Aorta (tissue), 5 donors: ENCODE measurements around the gene TRAF5. TPM values are rescaled to one million over a fixed set of nuclear protein-coding genes. Genes with fewer than 3 reads are reported as not detected.
"Not testable (repeated sequence)": the region's sequence is repeated elsewhere in the genome, so short reads cannot be mapped to it uniquely, and the experiment has no call there.

Experiments used
- ATAC-seq: fragments of 200-7000 bp; cut with Tn5 transposase; one replicate; pipeline ENCODE4 v1.9.1; 2022; ENCODE audit warnings: moderate library complexity; ENCODE audit not compliant: low FRiP score
- DNase-seq, 2 donors: peaks; one replicate each; pipeline ENCODE4 v3.0.0-alpha.2; 2020
- H3K27ac ChIP-seq, 2 donors: one replicate each; pipeline ENCODE4 v1.5.1; 2013; ENCODE audit warnings: low read length in 2 of 2, mild to moderate bottlenecking in 2 of 2, moderate library complexity in 2 of 2, control low read depth in 1 of 2, inconsistent platforms in 1 of 2, low read depth in 1 of 2
- H3K27me3 ChIP-seq, 2 donors: one replicate each; pipeline ENCODE4 v1.6.1; 2013; ENCODE audit warnings: control low read depth in 1 of 2, low read length in 1 of 2, mild to moderate bottlenecking in 1 of 2, moderate library complexity in 1 of 2; ENCODE audit not compliant: insufficient read depth in 2 of 2, control insufficient read depth in 1 of 2
- H3K36me3 ChIP-seq, 2 donors: one replicate each; pipeline ENCODE4 v1.6.1; 2013; ENCODE audit warnings: control low read depth in 1 of 2, low read length in 1 of 2, mild to moderate bottlenecking in 1 of 2; ENCODE audit not compliant: insufficient read depth in 2 of 2, control insufficient read depth in 1 of 2
- H3K4me1 ChIP-seq, 2 donors: one replicate each; pipeline ENCODE4 v1.6.1; 2013; ENCODE audit warnings: low read length in 2 of 2, control low read depth in 1 of 2, mild to moderate bottlenecking in 1 of 2, moderate library complexity in 1 of 2; ENCODE audit not compliant: insufficient read depth in 2 of 2, control insufficient read depth in 1 of 2
- H3K4me3 ChIP-seq, 2 donors: one replicate each; pipeline ENCODE4 v1.5.1; 2013; ENCODE audit warnings: low read length in 2 of 2, control low read depth in 1 of 2, mild to moderate bottlenecking in 1 of 2
- H3K9me3 ChIP-seq: one replicate; pipeline ENCODE4 v1.6.1; 2013; ENCODE audit warnings: mild to moderate bottlenecking, low read length; ENCODE audit not compliant: control insufficient read depth
- WGBS, 2 donors: extraction: QIAGEN DNeasy Blood & Tissue Kit; methylation state at CpG; one replicate each; pipeline ENCODE4 v1.1.7; 2013; 5-methylcytosine and 5-hydroxymethylcytosine counted together
- intact Hi-C, 2 donors: fragments of 100-400 bp; cut with DNase I; formaldehyde crosslinking; loops; one replicate each; pipeline versions ENCODE4 v1.14.2 to v1.15.0; 2022
- polyA plus RNA-seq, 2 donors: library from polyadenylated mRNA; stranded (reverse); fragments of 200-250 nt; gene quantifications; one replicate each; pipeline ENCODE4 v1.2.3, GENCODE V29; 2013
- total RNA-seq, 2 donors: library from RNA; stranded (reverse); fragmentation: NEBNext Ultra II Directional; extraction: Animal tissue kit (Norgen Biotek cat#: 25700); gene quantifications; one replicate each; pipeline ENCODE4 v1.2.1, GENCODE V29; 2021
- donor health status: healthy with polysubstance abuse.
- donor health status: Bipolar disorder and iron deficiency.
- donor health status: DM: no; HTN: no; CAD: no.
- donor health status: DM: no; HTN: no; CAD: no.
- donor health status: DM: yes; HTN: yes; CAD: no.

Gene TRAF5
- total and polyA plus RNA-seq, 4 donors: 9.0 to 59.5 (median 53.2) TPM

GRCh38 chr1:211296396-211296795 lies 30.2 kb upstream of the TRAF5 start:
- no peak overlapping the region for H3K4me3 ChIP-seq
- H3K27me3 ChIP-seq: no peaks in the 10 kb centered on the region
- no peak for ATAC-seq
- no peaks in the 10 kb centered on the region for H3K9me3 ChIP-seq
- no peaks in the 10 kb centered on the region for H3K4me1 ChIP-seq
- peaks cover 4 to 6% of the 10 kb centered on the region in 2 donors for H3K36me3 ChIP-seq
- no peak for DNase-seq
- H3K27ac ChIP-seq: no peak overlapping the region
- intact Hi-C loops: no loop called here

- no peaks in the 10 kb centered on the region for H3K4me1 ChIP-seq
- H3K27ac ChIP-seq: no peak overlapping the region
- intact Hi-C loops: no loop called here
- H3K36me3 ChIP-seq: peaks cover 0 to 2% of the 10 kb centered on the region in 2 donors
- no peaks in the 10 kb centered on the region for H3K27me3 ChIP-seq
- no peaks in the 10 kb centered on the region for H3K9me3 ChIP-seq
- DNase-seq (no peak), ATAC-seq (no peak)
- H3K4me3 ChIP-seq: no peak overlapping the region
- WGBS, 2 donors: 31 to 52% methylated on average over 3 of the region's 3 CpGs
These were observed 21.6 kb upstream of the TRAF5 start for GRCh38 chr1:211305044-211305443.

- no peak for ATAC-seq
These were observed 17.0 kb upstream of the TRAF5 start for GRCh38 chr1:211309617-211310016.

GRCh38 chr1:211313392-211313791 lies 13.2 kb upstream of the TRAF5 start:
- Histone ChIP-seq H3K4me1 (no peaks in the 10 kb centered on the region), H3K27me3 (no peaks in the 10 kb centered on the region), H3K9me3 (no peaks in the 10 kb centered on the region), H3K4me3 (no peak overlapping the region), H3K36me3 (peaks cover 3 to 8% of the 10 kb centered on the region in 2 donors), H3K27ac (no peak overlapping the region)
- 90 to 92% methylated on average over 11 of the region's 11 CpGs for WGBS, 2 donors
- no peak for DNase-seq
- no peak for ATAC-seq
- intact Hi-C loops: no loop called here

More at GRCh38 chr1:211309617-211310016, 17.0 kb upstream of the TRAF5 start:
- no peak for DNase-seq
- intact Hi-C loops: no loop called here
- Histone ChIP-seq H3K4me3 (no peak overlapping the region), H3K27me3 (no peaks in the 10 kb centered on the region), H3K4me1 (no peaks in the 10 kb centered on the region), H3K36me3 (peaks cover 5 to 8% of the 10 kb centered on the region in 2 donors), H3K27ac (no peak overlapping the region), H3K9me3 (no peaks in the 10 kb centered on the region)
- WGBS, 2 donors: 69 to 76% methylated on average over 3 of the region's 3 CpGs

GRCh38 chr1:211318576-211319280 lies 7.9 kb upstream of the TRAF5 start:
- ATAC-seq (no peak), DNase-seq (no peak)
- H3K4me3 ChIP-seq: no peak overlapping the region
- no peak overlapping the region for H3K27ac ChIP-seq
- no peaks in the 10 kb centered on the region for H3K4me1 ChIP-seq
- H3K36me3 ChIP-seq: no peaks in the 10 kb centered on the region
- no peaks in the 10 kb centered on the region for H3K9me3 ChIP-seq
- intact Hi-C loops: no loop called here
- no peaks in the 10 kb centered on the region for H3K27me3 ChIP-seq

GRCh38 chr1:211319892-211320291 lies 6.7 kb upstream of the TRAF5 start:
- H3K4me3 ChIP-seq: no peak overlapping the region
- no peaks in the 10 kb centered on the region for H3K4me1 ChIP-seq
- DNase-seq (no peak), ATAC-seq (no peak)
- H3K27me3 ChIP-seq: no peaks in the 10 kb centered on the region
- intact Hi-C loops: loop anchor here (5.0 to 10.0 kb wide), 3 partner anchors 152 to 335 kb away; no protein-coding TSS in a partner anchor
- H3K9me3 ChIP-seq: no peaks in the 10 kb centered on the region
- no peaks in the 10 kb centered on the region for H3K36me3 ChIP-seq
- H3K27ac ChIP-seq: no peak overlapping the region

- intact Hi-C loops: loop anchor here (5.0 to 10.0 kb wide), 3 partner anchors 151 to 334 kb away; no protein-coding TSS in a partner anchor
These were observed 5.7 kb upstream of the TRAF5 start for GRCh38 chr1:211320980-211321379.

GRCh38 chr1:211321646-211322045 lies 5.0 kb upstream of the TRAF5 start:
- not testable (repeated sequence) for H3K4me1 ChIP-seq, DNase-seq, H3K27me3 ChIP-seq, H3K27ac ChIP-seq, ATAC-seq, H3K4me3 ChIP-seq, H3K36me3 ChIP-seq, H3K9me3 ChIP-seq
- 95 to 97% methylated on average over 7 of the region's 7 CpGs for WGBS, 2 donors
- intact Hi-C loops: loop anchor here (2.0 to 10.0 kb wide), 4 partner anchors 151 to 333 kb away; no protein-coding TSS in a partner anchor

More at GRCh38 chr1:211320980-211321379, 5.7 kb upstream of the TRAF5 start:
- Histone ChIP-seq H3K4me3 (no peak overlapping the region), H3K4me1 (no peaks in the 10 kb centered on the region), H3K9me3 (no peaks in the 10 kb centered on the region), H3K36me3 (no peaks in the 10 kb centered on the region), H3K27me3 (no peaks in the 10 kb centered on the region), H3K27ac (no peak overlapping the region)
- DNase-seq: no peak
- no peak for ATAC-seq
- WGBS, 2 donors: 91 to 92% methylated on average over 4 of the region's 4 CpGs
